ENCODE results near the gene LRP1.

LRP1 gene

GRCh38 chr12:57170408-57170807, 42.1 kb downstream of the LRP1 start:
- in situ Hi-C loops (cut with MboI; ENCODE audit: low sequenced_read_pairs), result no loop called here

- in situ Hi-C loops (cut with MboI; ENCODE audit: low sequenced_read_pairs), result no loop called here
These were observed 42.6 kb downstream of the LRP1 start for GRCh38 chr12:57170927-57171326.

GRCh38 chr12:57171668-57172067, 43.4 kb downstream of the LRP1 start:
- in situ Hi-C loops (cut with MboI; ENCODE audit: low sequenced_read_pairs), result no loop called here

DNA sequence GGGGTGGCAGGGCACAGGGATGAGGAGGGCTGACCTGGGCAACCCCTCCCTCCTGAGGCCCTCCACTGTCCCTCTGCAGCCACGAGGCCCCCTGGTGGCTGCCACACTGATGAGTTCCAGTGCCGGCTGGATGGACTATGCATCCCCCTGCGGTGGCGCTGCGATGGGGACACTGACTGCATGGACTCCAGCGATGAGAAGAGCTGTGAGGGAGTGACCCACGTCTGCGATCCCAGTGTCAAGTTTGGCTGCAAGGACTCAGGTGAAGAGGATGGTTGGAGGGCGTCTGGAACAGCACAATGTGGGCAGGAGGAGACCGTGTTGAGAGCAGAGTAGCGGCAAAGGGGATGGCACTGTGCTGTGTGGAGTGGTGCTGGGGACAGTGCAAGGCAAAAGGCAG, 44.8 kb downstream of the LRP1 start:
- in situ Hi-C loops (cut with MboI; ENCODE audit: low sequenced_read_pairs), result no loop called here

GRCh38 chr12:57173683-57174082, 45.4 kb downstream of the LRP1 start:
- in situ Hi-C loops (cut with MboI; ENCODE audit: low sequenced_read_pairs), result no loop called here

- in situ Hi-C loops (cut with MboI; ENCODE audit: low sequenced_read_pairs), result no loop called here
These were observed 47.3 kb downstream of the LRP1 start for GRCh38 chr12:57175428-57176138.

- in situ Hi-C loops (cut with MboI; ENCODE audit: low sequenced_read_pairs), result no loop called here
These were observed 47.8 kb downstream of the LRP1 start for GRCh38 chr12:57176139-57176477.

GRCh38 chr12:57176846-57177245, 48.6 kb downstream of the LRP1 start:
- in situ Hi-C loops (cut with MboI; ENCODE audit: low sequenced_read_pairs), result no loop called here

DNA sequence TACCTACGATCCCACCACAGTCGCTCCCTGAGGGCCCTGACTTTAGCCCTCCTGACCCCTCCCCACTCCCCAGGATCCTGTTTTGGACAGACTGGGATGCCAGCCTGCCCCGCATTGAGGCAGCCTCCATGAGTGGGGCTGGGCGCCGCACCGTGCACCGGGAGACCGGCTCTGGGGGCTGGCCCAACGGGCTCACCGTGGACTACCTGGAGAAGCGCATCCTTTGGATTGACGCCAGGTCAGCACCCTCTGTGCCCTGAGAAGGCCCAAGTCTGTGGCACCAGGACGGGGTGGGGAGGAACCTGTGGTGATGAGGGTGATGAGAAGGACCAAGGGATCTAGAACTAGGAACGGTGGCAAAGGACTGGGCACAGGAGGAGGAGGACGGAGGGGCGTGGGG, 49.1 kb downstream of the LRP1 start:
- in situ Hi-C loops (cut with MboI; ENCODE audit: low sequenced_read_pairs), result no loop called here

GRCh38 chr12:57178213-57178612, 49.9 kb downstream of the LRP1 start:
- in situ Hi-C loops (cut with MboI; ENCODE audit: low sequenced_read_pairs), result no loop called here

DNA sequence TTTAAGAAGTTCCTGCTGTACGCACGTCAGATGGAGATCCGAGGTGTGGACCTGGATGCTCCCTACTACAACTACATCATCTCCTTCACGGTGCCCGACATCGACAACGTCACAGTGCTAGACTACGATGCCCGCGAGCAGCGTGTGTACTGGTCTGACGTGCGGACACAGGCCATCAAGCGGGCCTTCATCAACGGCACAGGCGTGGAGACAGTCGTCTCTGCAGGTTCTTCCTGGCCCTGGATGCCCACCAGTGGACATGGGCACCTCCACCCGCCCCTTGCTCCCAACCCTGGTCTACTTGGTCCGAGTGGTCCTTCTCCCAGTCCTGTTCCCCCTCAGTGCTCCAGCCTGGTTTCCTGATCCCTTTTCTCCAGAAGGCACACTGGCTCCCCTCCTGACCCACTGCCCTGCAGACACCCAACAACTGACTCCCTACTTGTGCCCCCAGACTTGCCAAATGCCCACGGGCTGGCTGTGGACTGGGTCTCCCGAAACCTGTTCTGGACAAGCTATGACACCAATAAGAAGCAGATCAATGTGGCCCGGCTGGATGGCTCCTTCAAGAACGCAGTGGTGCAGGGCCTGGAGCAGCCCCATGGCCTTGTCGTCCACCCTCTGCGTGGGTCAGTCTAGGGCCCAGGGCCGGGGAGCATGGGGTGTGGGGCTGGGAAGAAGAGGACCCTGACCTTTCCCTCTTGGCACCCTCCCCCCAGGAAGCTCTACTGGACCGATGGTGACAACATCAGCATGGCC, 51.2 kb downstream of the LRP1 start:
- in situ Hi-C loops (cut with MboI; ENCODE audit: low sequenced_read_pairs), result no loop called here

GRCh38 chr12:57180321-57180989, 52.2 kb downstream of the LRP1 start:
- in situ Hi-C loops (cut with MboI; ENCODE audit: low sequenced_read_pairs), result no loop called here

- in situ Hi-C loops (cut with MboI; ENCODE audit: low sequenced_read_pairs), result no loop called here
These were observed 52.8 kb downstream of the LRP1 start for GRCh38 chr12:57181072-57181471.

DNA sequence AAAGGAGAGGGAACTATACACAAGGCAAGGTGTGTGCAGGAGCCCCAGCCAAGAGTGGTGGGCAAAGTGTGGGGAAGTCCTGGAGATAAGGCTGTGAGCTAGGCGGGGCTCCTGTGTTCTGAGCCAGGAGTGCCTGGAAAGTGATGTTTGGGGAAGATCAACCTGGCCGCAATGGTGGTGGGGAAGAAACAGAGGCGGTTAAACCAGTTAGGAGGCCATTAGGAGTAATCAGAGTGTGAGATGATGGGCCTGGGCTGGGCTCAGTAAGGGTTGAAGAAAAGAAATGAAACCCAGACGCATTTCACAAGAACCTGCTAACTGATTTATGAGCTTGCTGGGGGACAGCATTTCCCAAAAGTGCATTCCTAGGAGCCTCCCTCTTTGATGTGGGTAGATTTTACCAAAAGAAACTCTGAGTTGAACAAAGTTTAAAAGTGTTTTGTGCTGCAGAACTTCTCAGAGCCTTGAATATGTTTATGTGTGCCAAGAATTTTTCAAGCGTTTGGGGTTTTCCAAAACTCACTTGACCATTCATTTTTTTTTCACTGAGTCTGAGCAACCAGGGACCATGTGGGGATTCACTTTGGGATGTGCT, 53.4 kb downstream of the LRP1 start:
- in situ Hi-C loops (cut with MboI; ENCODE audit: low sequenced_read_pairs), result no loop called here

DNA sequence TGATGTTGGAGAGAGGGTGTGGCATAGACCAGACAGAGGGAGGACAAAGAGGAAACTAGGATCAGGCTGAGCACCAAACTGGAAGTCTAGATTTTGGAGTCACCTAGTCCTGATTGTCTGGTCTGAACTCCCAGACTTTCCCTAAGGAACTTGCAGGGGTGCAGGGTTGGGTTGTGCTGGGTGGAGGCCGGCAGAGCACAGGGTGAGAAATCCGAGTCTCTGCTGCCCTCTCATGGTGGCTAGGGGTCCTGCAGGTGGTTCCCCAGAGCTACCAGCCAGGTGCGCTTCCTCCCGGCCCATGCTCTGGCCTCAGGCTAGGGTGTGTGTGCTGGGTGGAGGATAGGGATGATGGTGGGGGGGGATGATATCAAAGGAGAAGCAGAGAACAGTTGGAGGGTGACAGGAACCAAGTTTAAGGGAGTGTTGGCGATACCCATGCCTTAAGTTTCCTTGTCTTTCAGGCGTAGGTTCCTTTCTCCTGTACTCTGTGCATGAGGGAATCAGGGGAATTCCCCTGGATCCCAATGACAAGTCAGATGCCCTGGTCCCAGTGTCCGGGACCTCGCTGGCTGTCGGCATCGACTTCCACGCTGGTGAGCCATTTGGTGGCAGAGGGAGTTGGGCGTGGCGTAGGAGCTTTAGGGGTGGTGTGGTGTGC, 54.8 kb downstream of the LRP1 start:
- in situ Hi-C loops (cut with MboI; ENCODE audit: low sequenced_read_pairs), result no loop called here

DNA sequence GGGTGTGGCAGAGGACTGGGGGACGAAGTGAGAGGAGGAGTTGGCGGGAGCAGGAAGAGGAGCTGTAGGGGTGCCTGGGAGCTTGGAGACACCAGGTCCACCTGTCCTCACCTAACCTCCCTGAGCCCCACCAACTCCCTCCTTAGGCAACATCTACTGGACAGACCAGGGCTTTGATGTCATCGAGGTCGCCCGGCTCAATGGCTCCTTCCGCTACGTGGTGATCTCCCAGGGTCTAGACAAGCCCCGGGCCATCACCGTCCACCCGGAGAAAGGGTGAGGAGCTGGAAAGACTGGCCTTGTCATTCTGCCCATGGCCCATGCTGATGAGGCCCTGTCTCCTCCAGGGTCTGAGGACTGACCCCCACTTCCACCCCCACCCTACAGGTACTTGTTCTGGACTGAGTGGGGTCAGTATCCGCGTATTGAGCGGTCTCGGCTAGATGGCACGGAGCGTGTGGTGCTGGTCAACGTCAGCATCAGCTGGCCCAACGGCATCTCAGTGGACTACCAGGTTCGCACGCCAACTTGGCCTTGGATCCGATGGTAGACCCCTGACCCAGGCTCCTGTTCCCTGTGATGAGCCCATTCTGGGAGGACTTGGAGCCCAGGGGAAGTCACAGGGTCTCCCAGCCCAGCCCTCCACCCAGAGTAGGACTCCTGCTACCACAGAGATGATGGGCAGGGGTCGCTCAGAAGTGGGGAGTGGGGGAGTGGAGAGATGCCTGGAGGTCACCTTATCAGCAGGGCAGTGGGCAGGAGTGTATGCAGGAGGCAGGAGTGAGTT, 55.8 kb downstream of the LRP1 start:
- in situ Hi-C loops (cut with MboI; ENCODE audit: low sequenced_read_pairs), result no loop called here

GRCh38 chr12:57185403-57185802, 57.1 kb downstream of the LRP1 start:
- in situ Hi-C loops (cut with MboI; ENCODE audit: low sequenced_read_pairs), result no loop called here

- in situ Hi-C loops (cut with MboI; ENCODE audit: low sequenced_read_pairs), result no loop called here
These were observed 57.7 kb downstream of the LRP1 start for GRCh38 chr12:57185906-57186508.

- in situ Hi-C loops (cut with MboI; ENCODE audit: low sequenced_read_pairs), result no loop called here
These were observed 59.2 kb downstream of the LRP1 start for GRCh38 chr12:57187222-57188089.

Measured in hTERT RPE-1 (cell line).